HG02798 (cell line): Measurements from ENCODE around the gene PVALB.

Experiments
- ATAC-seq: cut with Tn5 transposase; IDR thresholded peaks from one replicate; pipeline ENCODE4 v1.9.1; 2021; ENCODE audit warnings: mild to moderate bottlenecking; ENCODE audit not compliant: unreplicated experiment, poor library complexity

Gene PVALB

DNA sequence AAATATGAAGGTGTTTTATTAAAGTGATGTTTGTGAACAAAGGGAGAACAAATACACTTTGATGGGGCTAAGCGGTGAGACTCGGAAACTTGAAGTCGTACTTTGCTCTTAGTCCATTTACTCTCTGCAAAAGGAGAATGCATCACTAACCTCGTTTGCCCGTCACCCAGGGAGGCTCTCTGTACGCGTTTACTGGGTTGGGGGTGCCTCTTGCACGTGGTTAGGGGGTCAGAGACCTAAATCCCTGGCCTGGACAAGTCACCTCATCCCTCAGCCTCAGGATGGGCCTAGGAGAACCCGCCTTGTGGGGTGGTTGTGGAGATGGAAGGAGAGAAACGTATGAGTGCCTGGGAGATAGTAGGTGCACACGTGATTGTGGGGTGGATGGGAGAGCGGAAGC is 40.1 kb downstream of the PVALB start:
- ATAC-seq = no peak

DNA sequence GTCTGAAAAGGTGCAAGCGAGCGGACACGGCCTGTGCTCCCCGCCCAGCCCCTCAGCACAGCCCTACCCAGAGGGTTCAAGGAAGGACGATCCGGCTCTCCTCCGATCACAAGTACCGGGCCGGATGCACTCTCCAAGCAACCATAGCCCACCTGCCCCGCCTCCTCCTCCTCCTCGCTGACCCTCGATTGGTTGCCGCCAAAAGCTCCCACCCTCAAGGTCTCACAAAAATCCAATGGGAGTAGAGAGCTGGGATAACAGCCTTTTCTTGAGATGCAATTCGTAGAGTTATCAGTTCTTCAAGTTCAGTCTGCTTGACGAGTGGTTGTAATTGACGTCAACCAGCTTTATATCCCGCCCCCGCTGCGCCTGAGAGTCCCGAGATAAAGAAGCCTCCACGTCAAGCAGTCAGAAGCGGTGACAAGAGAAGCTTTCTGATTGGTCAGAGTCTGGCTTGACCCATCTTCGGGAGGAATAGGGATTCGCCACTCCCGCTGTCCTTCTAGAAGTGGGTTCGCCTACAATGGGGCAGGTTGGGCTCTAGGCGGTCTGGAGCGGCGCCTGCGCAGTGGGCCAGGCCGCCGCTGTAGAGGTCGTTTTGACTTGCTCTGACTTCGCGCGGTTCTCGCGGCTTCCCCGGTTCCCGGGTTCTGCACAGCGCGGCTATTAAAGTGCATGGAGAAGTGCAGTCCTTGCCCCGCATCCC is 40.7 kb downstream of the PVALB start, which contains the start of gene IFT27:
Gene IFT27 (minus strand): TSS at position 156 of the 706 bp plus-strand sequence. CDS start 412 bp downstream, outside the sequence.
- peak; percentile 95 for ATAC-seq

DNA sequence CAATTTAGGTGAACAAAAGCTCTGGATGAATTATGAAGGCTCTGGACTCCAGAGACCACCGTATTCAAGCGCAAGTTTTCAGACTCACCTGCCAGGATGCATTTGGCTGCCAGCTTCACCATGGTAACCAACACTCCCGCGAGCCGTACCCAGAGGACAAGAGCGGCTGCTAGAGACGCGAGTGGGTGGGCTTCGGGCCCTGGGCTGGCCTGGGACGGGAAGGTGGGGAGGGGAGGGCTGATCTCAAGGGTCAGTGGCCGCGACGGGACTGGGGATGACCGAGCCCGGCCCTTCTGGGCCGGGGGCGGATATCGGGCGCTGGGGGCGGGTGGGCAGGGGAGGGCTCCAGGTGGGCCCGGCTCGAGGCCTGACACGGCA is 41.3 kb downstream of the PVALB start:
- no peak for ATAC-seq

DNA sequence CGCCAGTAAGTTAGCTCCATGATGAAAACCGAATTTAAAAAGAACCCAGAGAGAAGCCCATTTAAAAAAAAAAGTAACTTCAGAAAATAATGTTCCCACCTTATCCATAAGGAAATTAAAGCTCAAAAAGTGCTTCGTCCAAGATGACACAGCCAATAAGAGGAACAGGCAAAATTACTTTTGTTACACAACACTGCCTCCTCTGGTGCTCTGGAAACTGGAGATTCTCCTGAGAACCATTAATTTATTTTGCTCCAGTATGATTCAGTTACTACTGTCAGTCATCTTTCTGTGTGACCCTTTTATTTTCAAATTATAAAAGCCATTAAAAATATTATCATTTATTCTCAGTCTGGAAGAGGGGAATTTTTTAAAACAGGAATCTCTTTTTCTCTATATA is 42.9 kb downstream of the PVALB start:
- ATAC-seq = no peak

DNA sequence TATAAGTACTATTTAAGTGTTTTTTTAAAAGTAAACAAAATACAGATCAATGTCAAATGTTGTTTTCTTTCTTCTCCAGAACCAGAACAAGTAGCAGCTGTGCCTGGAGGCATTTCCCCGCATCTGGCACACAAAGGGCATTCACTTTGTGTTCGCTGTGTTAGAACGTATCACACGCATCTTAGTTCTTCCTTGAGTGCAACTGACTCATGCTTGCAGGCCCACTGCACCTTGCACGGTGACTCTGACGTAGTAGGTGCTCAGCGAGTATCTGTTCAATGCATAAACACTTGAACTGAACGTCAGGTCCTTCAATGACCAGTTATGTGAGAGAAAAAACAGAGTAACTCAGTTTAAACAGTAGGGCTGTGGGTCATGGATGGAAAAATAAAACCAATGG is 44.4 kb downstream of the PVALB start:
- ATAC-seq = no peak

DNA sequence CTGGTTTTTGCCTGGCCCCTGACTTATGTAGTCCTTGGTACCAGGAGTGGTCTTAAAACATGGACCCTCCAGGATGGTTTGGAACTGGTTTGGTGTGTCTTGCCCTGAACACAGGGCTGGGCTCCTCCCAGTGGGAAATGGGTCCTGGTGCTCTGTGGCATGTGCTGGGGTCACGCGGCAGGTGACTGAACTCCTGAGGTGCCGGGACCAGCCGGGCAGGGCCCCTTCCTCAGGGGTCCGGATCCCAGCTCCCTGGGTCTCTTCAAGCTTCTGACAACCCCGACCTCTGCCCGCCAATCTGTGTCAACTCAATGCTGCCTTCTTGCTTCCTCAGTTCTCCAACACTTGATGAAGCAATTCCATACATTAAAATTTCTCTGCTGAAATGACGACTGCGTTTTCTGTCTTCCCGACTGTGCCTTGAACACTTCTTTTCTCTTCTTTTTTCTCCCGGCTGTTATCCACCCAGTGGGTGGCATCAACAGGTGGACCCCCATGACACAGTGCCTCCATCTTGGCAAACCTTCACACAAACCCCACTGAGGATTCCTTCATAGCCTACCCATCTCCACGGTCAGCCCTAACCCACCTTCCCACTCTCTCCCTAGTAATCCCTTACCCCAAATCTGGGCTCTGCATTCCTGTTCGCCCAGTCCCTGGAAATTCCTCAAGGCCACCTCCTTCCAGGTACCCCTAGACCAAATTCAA is 45.3 kb downstream of the PVALB start:
- ATAC-seq = no peak

DNA sequence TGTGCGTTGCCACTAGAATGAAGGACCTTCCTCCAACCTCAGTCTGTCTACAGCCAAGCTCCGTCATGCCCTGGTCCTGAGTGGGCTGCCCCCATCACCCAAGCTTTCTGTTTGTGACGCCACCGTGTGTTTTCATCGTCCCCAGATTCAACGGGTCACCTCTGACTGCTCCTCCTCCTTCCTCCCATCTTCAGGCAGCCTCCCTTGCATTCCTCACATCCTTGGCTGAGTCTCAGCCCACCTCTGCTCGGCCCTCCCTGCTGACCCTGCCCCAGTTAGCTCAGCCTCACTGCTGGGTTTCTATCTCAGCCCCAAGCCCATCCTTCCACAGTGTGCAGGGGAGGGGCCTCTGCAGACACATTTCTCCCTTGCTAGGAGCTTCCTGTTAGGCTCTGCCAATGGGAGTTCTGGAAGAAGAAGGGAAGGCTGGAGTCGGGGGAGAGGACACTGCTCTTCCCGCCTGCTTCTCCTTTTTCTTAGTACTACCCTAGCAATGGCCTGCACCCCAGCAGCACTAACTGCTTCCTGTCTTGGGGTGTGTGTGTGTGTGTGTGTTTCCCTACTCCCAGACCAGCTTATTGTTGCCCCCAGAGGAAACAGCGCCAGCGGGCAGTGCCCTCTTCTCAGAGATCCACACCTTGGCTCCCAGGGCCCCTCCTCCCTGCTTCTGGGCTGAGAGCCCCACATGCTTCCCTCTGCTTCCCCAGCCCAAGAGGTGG is 46.2 kb downstream of the PVALB start:
- no peak for ATAC-seq

DNA sequence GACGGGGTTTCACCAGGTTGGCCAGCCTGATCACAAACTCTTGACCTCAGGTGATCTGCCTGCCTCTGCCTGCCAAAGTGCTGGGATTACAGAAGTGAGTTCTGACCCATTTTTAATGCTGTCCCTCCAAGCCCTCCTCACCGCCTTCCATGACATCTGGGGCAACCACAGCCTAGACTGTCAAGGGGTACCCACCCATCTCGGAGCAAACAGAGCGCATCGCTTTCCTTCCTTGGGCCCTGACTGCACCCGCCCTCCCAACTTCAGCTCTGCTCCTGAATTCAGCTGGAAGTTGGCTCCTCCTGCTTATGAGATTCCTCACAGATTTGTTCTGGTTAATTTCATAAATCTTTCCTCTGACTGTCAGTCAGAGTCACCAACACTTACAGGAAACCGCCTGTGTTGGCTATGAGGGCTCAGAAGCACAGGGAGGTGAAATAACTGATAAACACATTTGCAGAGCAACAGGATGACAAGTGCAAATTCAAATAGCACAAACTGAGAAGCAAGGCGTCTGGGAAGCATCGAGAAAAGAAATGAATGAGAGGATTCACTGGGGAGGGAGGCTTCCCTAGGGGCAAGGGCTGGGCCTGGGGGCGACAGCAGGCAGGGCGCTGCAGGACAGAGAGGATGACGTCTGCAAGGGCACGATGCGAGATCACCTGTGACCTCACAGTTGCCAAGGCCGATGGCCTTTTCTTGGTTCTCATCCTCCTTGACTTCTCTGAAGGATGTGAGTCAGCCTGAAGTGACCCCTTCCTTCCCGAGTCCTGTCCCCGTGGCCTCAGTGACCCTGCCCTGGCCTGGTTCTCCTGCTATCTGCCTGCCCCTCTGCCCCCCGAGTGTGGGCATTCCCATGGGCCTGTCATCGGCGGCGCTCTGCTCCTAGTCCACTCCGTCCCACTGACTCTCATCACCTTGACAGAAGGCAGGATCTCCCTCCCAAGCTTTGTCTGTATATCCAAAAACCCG is 47.0 kb downstream of the PVALB start:
- ATAC-seq = no peak

DNA sequence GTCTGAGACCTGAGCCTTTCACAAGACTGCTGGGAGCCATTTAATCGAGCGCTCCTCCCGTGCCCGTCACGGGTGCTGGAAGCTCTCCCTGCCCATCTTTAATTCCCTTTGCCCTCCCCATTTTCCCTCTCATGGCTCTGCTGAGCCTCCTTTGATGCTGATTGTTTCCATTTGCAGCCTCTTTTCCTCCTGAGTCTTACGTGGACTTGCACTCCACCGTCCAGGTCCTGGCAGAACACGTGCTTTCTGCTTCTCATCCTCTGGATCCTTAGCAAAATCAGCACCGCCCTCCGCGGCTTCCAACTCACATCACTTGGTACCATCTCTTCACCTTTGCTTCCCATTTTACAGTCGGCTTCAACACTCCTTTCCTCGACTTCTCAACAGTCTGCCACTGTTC is 48.2 kb downstream of the PVALB start:
- no peak for ATAC-seq

DNA sequence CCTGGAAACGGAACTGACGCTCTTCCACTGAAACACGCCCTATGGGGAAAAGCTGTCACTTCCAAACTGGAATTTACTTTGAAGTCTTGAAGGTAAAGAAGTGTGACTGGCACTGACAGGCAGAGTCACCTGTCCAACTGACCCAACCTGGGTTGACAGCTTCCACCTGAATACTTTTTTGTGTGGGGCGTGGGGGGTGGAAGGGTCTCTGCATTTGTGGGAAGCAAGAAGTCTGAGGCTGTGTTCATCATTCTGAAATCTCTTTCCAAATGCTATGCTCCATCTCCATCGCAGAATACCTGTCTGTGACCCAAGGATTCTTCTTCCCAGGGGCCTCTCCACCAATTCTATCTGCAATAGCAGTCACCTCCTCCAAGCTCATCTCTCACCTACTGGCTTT is 48.7 kb downstream of the PVALB start:
- no peak for ATAC-seq

DNA sequence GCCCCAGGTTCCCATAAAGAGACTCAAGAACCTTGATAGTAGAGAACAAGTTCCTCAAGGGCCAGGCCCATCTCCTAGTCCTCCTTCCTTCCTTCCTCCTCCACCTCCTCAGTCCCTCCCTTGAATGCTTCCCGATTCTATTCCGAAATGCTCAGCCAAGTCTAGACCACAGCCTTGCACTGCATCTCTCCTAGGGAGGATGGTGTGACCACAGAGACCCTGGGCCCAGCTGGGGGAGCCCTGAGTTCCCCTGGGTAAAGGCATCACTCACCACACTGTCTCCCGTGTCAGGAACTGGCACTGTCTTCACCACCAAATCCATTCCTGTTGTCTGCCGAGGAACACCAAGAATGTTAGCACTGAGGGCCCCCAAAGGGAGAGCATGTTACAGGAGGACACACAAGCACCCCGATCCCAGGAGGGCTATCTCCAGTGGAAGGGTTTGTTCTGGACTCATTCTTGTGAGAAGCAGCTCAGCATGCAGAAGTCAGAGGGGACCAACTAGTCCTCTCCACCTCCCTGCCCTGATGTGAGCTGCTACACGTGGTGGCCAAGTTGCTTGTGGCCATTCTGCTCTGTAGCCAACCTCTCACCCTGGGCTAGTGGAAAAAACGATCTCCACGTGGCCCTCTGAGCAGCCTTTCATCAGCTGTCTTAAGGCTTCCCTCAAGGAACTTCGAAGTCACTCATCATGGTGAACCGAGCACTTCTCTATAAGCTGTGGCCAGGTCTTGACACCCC is 49.6 kb downstream of the PVALB start:
- no peak for ATAC-seq

DNA sequence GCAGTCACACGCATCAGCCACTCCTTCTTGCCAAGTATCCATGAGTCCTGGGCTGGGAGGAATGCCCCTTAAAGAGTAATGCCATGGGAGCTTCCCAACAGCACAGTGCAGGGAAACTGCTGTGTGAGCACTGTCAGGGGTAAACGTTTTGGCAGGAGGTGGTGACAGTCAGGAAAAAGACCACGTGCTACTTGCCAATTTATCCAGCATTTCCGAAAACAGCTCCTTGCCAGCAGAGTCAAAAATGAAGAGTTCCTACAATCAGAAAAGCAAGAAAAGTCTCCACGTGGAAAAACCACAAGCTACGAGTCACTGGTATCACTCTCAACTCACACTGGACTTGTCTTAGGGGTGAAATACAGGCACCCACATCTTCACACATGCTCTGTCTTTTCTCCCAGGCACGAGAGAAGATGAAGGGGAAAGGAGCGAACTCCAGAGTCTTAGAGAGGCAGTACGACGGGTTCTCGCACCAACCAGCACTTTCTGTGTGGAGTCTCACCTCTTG is 50.8 kb downstream of the PVALB start:
- ATAC-seq = no peak

DNA sequence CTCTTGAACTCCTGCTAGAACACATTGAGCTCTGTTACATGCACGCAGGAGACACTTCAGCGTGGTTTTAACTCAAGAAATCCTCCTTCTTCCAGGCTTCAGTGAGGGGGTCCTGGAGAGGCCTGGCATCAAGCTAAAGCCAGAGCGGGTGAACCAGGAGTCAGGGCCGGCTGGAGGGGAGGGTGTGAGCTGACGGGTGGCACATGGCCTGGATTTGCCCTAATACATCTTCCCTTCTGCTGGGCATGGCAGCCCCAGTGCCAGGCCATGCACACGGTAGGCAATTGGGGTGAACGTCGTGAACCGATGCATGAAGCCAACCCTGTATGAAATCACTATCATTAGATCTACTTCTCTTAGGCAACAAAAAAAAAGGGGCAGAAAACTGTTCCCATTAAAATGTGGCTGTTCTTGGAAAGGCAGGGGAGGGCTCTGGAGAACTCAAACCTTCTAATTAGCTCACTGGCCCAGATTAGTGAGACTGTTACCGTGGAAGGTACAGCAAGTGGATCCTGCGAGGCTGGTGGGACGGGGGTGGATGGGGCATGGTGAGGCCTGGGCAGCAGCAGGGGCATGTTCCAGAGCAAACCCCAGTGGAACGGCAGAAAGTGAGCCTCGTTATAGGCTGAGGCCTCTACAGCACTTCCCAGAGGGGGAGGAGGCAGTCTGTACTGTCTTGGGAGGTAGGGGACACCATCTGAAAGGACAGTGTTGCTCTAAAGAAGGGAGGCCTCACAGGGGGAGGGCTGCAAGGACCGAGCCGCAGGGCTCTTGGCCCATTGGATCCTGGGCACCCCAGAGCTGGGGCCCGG is 51.5 kb downstream of the PVALB start:
- no peak for ATAC-seq

DNA sequence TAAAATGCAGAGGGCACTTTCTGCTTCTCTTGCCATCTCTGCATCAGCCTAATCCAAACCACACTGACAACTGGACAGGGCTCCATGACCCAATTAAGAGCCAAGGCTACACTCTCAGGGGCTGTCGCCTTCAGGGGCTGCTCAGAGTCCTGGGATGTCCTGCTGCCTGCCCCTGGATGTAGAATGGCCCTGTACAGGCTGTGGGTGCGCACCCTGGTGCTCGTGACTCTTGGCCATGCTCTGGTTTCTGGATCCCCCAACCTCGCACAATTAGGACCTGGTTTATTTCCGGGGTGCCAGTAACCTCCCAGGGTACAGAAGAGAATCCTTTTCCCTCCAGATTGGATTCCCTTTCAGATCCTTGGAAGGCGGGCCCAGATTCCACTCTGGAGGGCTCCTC is 52.2 kb downstream of the PVALB start:
- ATAC-seq = no peak

DNA sequence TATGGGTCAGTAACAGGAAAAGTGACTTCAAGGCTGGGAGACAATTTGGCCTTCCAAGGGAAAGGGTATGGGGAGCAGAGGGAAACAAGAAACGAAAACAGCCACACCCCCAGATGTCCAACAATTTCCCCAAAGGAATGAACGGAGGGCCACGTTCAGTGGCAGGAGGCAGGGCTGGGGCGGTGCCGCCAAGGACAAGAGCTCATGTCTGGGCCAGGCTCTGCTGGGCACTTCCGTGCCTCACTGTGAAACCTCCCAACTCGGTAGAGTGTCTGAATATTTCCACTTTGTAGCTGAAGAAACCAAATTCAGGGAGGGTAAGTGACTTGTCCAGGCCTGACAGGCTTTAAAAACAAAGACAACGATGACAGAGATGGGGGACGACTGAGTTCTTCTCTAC is 52.8 kb downstream of the PVALB start:
- no peak for ATAC-seq

DNA sequence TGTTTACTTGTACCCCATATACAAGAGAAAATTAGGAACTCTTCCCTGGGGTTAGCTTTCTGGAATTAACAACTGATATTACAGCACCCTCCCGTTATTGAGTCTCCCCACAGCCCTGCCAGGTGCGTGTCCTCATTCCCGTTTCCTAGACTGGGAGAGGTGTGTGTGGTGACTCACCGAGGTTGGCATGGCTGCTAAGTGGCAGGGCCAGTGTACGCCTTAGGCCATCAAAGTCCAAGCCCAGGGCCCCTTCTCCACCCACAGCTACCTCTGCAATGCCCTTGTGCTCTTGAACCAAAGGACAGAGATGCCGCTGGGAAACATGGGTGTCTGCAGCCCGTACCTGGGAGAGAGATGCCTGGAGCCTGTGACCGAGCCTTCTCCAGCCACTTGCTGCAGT is 53.3 kb downstream of the PVALB start:
- no peak for ATAC-seq

DNA sequence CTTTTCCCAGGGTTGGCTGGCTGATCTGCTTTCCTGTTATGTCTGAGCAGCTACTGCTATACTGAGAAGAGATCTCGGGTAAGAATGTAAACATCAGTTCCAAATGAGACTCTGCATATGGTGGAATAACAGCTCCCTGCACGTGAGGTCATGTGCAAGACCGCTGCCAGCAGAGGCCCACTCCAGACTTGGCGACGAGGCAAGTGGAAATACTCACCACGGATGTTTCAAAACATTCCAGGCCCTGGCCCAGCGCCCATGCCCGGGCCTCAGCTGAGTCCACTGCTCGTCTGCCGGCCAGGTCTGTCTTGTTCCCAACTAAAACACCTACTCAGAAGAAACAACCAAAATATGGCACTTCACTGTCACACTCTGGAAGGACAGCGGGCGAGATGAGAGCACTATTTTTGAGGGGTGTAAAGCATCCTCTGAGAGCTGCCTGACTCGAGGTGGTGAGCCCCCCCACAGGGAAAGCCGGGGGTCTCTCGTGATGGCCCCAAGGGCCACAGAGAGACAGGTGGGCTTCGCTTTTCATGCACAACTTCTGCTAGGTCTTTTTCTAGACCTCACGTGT is 54.1 kb downstream of the PVALB start:
- ATAC-seq = no peak

DNA sequence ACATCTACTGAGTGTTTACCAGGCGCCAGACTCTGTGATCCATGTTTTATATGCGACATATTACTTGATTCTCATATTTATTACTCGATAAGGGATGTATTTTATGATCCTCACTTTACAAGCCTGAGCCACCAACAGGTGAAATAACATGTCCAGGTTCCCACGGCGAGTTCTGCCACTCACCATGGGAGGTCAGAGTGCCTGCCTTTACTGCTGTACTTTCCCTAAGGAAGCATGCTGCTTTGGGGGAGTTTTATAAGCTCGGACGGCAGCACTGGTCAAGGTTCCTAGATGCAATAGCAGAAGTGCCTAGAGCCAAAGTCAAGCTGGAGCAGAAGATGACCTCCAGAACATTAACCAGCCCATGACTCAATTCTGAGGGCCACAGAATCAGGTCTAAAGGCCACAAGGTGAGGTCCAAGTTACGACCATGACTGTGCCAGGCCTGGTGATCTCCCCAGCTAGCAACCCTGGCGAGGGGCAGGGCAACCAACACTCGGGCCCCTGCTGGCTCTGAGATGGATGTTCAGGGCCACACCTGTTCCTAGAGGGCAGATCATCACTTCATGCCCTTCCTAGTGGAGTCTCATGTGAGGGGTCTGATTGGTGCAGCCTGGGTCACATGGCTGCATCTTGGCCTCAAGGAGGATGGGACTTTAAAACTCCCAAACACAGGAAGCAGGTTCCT is 55.1 kb downstream of the PVALB start:
- no peak for ATAC-seq
